ENCODE data around the gene BMPER. TPM values are rescaled to one million over a fixed set of nuclear protein-coding genes. Genes with fewer than 3 reads are reported as not detected.

Gene BMPER
- total and polyA plus RNA-seq, 8 donors: 0.14 to 1.6 (median 0.46) TPM

GRCh38 chr7:33874943-33875342, 30.4 kb upstream of the BMPER start:
- Histone ChIP-seq H3K36me3 (no peaks in the 10 kb centered on the region), H3K9me3 (no peaks in the 10 kb centered on the region), H3K27me3 (no peaks in the 10 kb centered on the region), H3K4me1 (no peaks in the 10 kb centered on the region), H3K27ac (no peak overlapping the region), H3K4me3 (no peak overlapping the region)
- intact Hi-C loops (cut with DNase I): no loop called here
- no peak for ATAC-seq
- 57 to 65% methylated on average over 5 of the region's 5 CpGs for WGBS, 2 donors
- no peak for FAIRE-seq
- DNase-seq: no peak
- no peak for TF ChIP-seq CTCF (IDR thresholded peaks at IDR 0.05)

GRCh38 chr7:33876596-33877274, 28.6 kb upstream of the BMPER start:
- no peaks in the 10 kb centered on the region for H3K36me3 ChIP-seq
- no peaks in the 10 kb centered on the region for H3K27me3 ChIP-seq
- intact Hi-C loops (cut with DNase I): no loop called here
- FAIRE-seq: no peak
- H3K9me3 ChIP-seq: no peaks in the 10 kb centered on the region
- no peak for TF ChIP-seq CTCF (IDR thresholded peaks at IDR 0.05)
- no peak for DNase-seq
- no peak for ATAC-seq
- WGBS, 2 donors: 44 to 50% methylated on average over 3 of the region's 3 CpGs
- H3K4me3 ChIP-seq: no peak overlapping the region
- no peak overlapping the region for H3K27ac ChIP-seq
- H3K4me1 ChIP-seq: no peaks in the 10 kb centered on the region

- ATAC-seq: no peak
- H3K9me3 ChIP-seq: no peaks in the 10 kb centered on the region
- H3K27me3 ChIP-seq: no peaks in the 10 kb centered on the region
- no peak overlapping the region for H3K27ac ChIP-seq
- no peaks in the 10 kb centered on the region for H3K36me3 ChIP-seq
- H3K4me1 ChIP-seq: no peaks in the 10 kb centered on the region
- intact Hi-C loops (cut with DNase I): no loop called here
- no peak for DNase-seq
- FAIRE-seq: no peak
- H3K4me3 ChIP-seq: no peak overlapping the region
- no peak for TF ChIP-seq CTCF (IDR thresholded peaks at IDR 0.05)
Observed at GRCh38 chr7:33880787-33881186, 24.6 kb upstream of the BMPER start.

GRCh38 chr7:33881316-33881715, 24.0 kb upstream of the BMPER start:
- TF ChIP-seq CTCF (IDR thresholded peaks at IDR 0.05): no peak
- Histone ChIP-seq H3K4me1 (no peaks in the 10 kb centered on the region), H3K9me3 (no peaks in the 10 kb centered on the region), H3K36me3 (no peaks in the 10 kb centered on the region), H3K27ac (no peak overlapping the region), H3K4me3 (no peak overlapping the region), H3K27me3 (no peaks in the 10 kb centered on the region)
- FAIRE-seq (no peak), ATAC-seq (no peak), DNase-seq (no peak)
- WGBS, 2 donors: 70 to 82% methylated on average over 4 of the region's 4 CpGs
- intact Hi-C loops (cut with DNase I): no loop called here

- ATAC-seq (peak in 2 of 4 donors; percentile 35 to 52), FAIRE-seq (no peak), DNase-seq (no peak)
- intact Hi-C loops (cut with DNase I): no loop called here
- no peak overlapping the region for H3K27ac ChIP-seq
- no peaks in the 10 kb centered on the region for H3K4me1 ChIP-seq
- no peaks in the 10 kb centered on the region for H3K27me3 ChIP-seq
- no peak overlapping the region for H3K4me3 ChIP-seq
- TF ChIP-seq CTCF (IDR thresholded peaks at IDR 0.05): no peak
- WGBS, 2 donors: 66 to 76% methylated on average over 7 of the region's 7 CpGs
- H3K36me3 ChIP-seq: no peaks in the 10 kb centered on the region
- H3K9me3 ChIP-seq: no peaks in the 10 kb centered on the region
Observed at GRCh38 chr7:33882040-33882837, 23.1 kb upstream of the BMPER start.
